GM19025 (cell line): ENCODE measurements around the gene FBRSL1.
"Not testable (repeated sequence)": the region's sequence is repeated elsewhere in the genome, so short reads cannot be mapped to it uniquely, and the experiment has no call there.

ENCODE experiments used
- ATAC-seq: cut with Tn5 transposase; IDR thresholded peaks from one replicate; pipeline ENCODE4 v1.9.1; 2021; ENCODE audit warnings: mild to moderate bottlenecking, low read depth, moderate library complexity; ENCODE audit not compliant: unreplicated experiment

The FBRSL1 gene

GRCh38 chr12:132453361-132454192 lies 36.4 kb upstream of the FBRSL1 start:
- no peak for ATAC-seq

GRCh38 chr12:132454193-132454932 lies 35.6 kb upstream of the FBRSL1 start:
- ATAC-seq = no peak

- no peak for ATAC-seq
These were observed 35.0 kb upstream of the FBRSL1 start for GRCh38 chr12:132454933-132455418.

DNA sequence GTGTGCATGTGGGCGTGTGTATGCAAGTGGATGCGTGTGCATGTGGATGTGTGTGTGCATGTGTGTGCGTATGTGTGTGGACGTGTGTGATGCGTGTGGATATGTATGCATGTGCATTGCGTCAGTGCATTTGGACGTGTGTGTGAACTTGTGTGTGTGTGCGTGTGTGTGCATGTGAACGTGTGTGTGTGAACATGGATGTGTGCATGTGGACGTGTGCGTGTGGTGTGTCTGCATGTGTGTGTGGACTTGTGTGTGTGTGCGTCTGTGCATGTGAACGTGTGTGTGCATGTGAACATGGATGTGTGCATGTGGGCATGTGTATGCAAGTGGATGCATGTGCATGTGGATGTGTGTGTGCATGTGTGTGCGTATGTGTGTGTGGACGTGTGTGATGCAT lies 34.4 kb upstream of the FBRSL1 start:
- no peak for ATAC-seq

DNA sequence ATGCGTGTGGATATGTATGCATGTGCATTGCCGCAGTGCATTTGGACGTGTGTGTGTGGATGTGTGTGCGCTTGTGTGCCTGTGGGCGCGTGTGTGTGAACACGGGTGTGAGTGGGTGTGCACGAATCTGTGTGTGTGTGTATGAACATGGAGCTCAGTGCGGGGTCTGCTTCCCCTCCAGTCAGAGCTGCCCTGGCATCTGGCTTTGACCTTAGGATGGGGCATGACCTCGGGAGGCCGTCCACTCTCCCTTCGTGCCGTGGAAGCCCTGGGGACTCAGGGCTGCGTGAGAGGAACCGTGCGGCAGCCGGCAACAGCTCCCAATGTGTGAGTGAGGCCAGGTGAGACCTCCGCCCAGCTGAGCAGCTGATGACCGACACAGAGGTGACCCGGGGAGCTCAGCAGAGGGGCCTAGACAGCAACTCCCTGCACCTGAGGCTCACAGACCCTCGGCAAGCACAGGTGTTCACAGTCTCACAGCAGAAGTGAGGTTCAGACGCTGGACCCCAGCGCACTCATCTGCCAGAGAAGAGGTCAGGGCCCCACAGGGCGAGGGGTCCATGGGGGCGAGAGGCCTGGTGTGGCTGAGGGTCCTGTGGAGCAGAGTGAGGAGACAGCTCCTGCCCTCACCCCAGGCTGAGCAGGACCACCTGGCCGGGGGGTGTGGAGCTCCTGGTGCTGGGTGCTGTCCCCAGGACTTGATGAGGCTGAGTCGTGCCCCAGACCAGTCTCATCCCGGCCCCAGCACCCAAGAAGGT lies 33.6 kb upstream of the FBRSL1 start:
- ATAC-seq = no peak

- ATAC-seq = no peak
These were observed 32.9 kb upstream of the FBRSL1 start for GRCh38 chr12:132456944-132457495.

- no peak for ATAC-seq
These were observed 31.5 kb upstream of the FBRSL1 start for GRCh38 chr12:132458441-132458840.

DNA sequence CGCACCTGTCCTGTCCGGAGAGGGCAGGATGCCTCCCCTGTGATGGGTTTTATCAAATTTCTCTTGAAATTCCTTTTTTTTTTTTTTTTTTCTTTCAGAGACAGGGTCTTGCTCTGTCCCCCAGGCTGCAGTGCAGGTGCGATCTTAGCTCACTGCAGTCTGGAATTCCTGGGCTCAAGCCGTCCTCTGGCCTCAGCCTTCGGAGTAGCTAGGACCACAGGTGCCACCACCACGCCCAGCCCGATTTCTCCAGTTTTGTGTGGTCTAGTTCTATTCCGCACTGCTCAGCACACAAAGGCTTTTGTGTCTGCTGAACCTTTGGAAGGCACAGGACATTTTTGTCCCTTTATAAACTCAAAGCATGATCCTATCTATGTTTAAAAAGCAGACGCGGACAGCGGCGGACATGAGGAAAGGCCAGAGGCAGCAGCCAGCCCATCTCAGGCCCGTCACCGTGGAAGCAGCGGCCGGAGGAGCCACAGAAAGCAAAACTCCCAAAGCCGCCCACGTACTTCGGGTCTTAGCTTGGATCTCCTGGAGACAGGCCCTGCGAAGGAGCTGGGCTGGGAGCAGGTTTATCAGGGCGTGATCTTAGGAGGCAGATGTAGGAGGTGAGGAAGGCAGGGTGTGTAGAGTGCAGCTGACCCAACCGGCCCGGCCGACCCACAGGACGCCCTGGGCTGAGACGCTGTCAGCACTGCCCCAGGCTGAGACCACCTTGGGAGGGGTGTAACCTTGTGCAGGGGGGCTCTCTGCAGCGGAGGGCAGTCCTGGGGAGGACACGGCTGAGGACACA lies 30.9 kb upstream of the FBRSL1 start:
- ATAC-seq = no peak

GRCh38 chr12:132460571-132460970 lies 29.4 kb upstream of the FBRSL1 start:
- no peak for ATAC-seq

DNA sequence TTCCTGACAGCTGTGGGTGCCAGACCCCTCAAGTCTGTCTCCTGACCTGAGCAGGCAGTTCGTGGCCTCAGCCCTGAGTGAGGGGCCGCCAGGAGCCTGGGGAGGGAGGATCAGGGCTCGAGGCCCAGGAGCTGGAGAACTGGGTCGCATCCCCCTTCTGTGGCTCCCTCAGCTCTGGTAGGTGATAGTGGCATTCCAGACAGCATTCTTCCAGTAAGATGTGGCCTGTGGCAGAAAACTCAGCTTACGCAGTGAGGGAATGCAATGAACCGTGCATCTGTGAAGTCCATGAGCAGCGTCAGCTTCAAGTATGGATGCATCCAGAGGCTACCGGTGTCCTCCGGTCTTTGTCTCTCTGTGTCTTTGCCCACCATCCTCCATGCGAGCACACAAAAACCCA lies 28.4 kb upstream of the FBRSL1 start:
- no peak for ATAC-seq

GRCh38 chr12:132462788-132463187 lies 27.2 kb upstream of the FBRSL1 start:
- no peak for ATAC-seq

GRCh38 chr12:132463284-132463924 lies 26.5 kb upstream of the FBRSL1 start:
- ATAC-seq = not testable (repeated sequence)

GRCh38 chr12:132464304-132464703 lies 25.6 kb upstream of the FBRSL1 start:
- ATAC-seq = not testable (repeated sequence)

DNA sequence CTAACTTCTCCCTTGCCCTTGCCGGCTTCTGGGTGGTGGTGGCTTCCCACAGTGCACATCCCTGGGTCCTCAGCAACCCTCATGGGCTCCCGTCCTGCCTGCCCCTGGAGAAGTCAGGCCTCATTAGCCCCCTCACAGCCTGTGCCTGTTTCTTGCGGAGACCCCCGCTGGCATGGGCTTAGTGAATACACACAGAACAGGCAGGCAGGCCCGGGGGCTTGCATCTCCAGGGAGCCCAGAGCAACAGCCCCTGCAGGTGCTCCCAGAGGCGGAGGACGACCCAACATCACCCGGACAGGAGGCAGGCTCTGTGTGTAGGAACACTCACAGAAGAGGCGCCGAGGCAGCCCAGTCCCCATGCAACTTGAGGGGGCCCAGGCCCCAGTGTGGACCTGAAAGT lies 25.1 kb upstream of the FBRSL1 start:
- ATAC-seq = no peak

DNA sequence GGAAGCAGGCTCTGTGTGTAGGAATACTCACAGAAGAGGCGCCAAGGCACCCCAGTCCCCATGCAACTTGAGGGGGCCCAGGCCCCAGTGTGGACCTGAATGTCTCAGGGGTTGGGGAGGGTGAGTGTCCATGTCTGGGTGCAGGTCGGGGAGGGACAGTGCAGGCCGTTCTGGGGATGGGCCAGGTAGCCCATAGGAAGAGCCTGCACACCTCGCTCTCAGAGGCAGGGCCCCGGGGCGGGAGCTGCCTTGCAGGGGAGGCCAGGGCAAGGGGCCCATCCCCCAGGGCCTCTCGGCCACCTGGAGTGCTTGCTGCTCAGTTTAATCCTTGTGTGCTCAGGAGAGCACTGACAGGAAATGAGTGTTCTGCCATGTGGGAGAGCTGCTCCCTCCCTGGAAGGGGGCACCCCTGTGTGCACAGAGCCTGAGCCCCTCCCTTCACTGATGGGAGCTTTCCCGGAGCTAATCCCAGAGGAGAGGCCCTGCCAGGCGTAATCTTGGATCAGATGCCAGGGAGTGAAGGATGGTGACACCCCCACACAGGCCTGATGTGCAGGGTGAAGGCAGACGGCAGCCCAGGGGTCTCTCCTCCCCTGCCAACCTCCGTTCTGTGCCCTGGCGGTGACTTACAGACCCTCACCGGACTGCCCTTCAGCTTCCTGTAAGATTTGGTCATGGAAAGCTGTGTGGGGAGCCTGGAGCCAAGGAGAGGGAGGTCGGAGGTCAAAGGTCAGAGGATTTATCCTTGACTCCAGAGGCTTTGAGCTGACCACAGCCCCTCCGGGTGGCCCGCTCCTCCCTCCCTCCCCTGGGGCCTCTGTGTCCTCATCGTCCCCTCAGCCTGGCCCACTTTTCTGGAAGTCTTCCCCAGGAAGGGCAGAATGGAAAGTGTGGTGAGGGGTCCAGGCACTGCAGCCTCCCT lies 24.4 kb upstream of the FBRSL1 start:
- no peak for ATAC-seq

GRCh38 chr12:132466241-132467201 lies 23.4 kb upstream of the FBRSL1 start:
- no peak for ATAC-seq

DNA sequence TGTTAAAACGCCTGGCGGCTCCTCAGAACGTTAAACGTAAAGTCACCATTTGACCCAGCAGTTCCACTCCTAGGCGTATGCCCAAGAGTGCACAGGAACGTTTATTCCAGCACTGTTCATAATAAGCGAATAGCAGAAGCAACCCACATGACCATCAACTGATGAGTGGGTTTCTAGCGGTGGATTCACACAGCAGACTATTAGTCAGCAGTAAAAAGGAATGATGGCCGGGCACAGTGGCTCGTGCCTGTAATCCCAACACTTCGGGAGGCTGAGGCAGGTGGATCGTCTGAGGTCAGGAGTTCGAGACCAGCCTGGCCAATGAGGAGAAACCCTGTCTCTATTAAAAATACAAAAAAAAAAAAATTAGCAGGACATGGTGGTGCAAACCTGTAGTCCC lies 22.4 kb upstream of the FBRSL1 start:
- ATAC-seq = no peak
